ENCODE data around the gene NDUFS8.

Gene NDUFS8

DNA sequence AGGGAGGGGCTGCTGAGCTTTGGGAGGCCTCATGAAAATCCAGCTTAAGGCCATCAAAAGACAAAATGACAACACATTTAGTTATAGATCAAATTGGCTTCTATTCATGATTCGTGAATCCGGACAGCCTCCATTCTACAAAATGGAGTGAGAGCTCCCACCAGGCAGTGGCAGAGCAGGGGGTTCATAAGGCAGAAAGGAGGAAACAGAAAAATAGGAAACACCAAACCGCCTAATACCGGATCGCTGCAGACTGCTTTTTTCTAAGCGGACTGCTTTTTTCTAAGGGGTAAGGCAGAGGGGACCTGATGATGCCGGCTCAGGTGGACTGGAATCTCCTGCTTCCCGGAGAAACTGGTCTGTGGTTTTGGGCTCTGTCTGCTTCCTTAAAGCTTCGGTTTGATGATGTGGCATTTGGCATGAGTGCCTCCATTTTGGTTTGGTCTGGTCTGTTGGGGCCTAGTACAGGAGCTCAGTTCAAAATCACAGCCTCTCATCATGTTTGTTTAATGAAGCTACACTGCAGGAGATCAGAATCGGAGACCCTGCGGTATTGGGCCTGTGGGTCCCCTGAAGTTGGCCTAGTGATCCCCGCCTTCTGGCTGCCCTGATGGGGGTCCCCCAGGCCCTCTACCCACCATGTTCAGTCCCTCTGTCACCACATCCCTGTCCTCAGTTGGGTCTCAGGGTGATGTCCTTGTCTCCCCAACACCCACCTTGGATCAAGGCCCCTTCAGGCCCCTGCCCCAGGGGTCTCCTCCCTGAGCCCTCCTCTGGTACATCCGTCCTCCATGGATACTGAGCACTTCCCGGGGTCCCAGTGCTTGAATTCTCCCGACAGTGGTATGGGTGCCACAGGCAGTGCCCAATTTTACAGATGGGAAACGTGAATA, 19.2 kb upstream of the NDUFS8 start:
- DNase-seq: no peak
- Histone ChIP-seq H2AFZ (ENCODE audit: insufficient read depth, low read length, poor library complexity) (no peak overlapping the region), H3K18ac (ENCODE audit: low read length) (no peak overlapping the region), H3K27me3 (ENCODE audit: insufficient read depth, low read length) (no peaks in the 10 kb centered on the region), H2BK12ac (ENCODE audit: low read length) (peak overlapping the region; percentile 95), H4K12ac (ENCODE audit: low read depth, low read length) (no peak overlapping the region), H3K4me1 (ENCODE audit: control insufficient read depth in 1 of 2, insufficient read depth in 2 of 2, low read length in 2 of 2) (peaks cover 27 to 32% of the 10 kb centered on the region in 2 experiments), H3K4me2 (ENCODE audit: low read length) (no peak overlapping the region), H3K9me3 (ENCODE audit: insufficient read depth, low read depth, low read length) (peaks cover 1% of the 10 kb centered on the region), H2BK120ac (ENCODE audit: insufficient read depth, low read length, poor library complexity) (peak overlapping the region; percentile 95), H3K9ac (ENCODE audit: low read length) (no peak overlapping the region), H3K4ac (ENCODE audit: low read depth, low read length) (no peak overlapping the region), H3K36me3 (ENCODE audit: control insufficient read depth in 1 of 2, insufficient read depth in 2 of 2, low read length in 2 of 2) (no peaks in the 10 kb centered on the region), H2AK5ac (ENCODE audit: low read length) (peak overlapping the region; percentile 88), H3K79me2 (ENCODE audit: control insufficient read depth, insufficient read depth, low read length, poor library complexity) (peaks cover 5% of the 10 kb centered on the region), H3K4me3 (ENCODE audit: low read depth, low read length) (no peak overlapping the region), H4K8ac (ENCODE audit: low read depth, low read length) (no peak overlapping the region), H3K23ac (ENCODE audit: low read length) (no peak overlapping the region), H3K14ac (ENCODE audit: low read length) (peak overlapping the region; percentile 91), H2BK5ac (ENCODE audit: low read depth, low read length, poor library complexity) (no peak overlapping the region), H3K27ac (ENCODE audit: low read depth, low read length) (no peak overlapping the region), H4K91ac (ENCODE audit: low read depth, low read length) (peak overlapping the region; percentile 90), H3K79me1 (ENCODE audit: low read length) (peaks cover 27% of the 10 kb centered on the region)
- no CpG with 5 or more reads among the region's 16 CpGs for WGBS (ENCODE audit: extremely low coverage, insufficient coverage, insufficient read length)

DNA sequence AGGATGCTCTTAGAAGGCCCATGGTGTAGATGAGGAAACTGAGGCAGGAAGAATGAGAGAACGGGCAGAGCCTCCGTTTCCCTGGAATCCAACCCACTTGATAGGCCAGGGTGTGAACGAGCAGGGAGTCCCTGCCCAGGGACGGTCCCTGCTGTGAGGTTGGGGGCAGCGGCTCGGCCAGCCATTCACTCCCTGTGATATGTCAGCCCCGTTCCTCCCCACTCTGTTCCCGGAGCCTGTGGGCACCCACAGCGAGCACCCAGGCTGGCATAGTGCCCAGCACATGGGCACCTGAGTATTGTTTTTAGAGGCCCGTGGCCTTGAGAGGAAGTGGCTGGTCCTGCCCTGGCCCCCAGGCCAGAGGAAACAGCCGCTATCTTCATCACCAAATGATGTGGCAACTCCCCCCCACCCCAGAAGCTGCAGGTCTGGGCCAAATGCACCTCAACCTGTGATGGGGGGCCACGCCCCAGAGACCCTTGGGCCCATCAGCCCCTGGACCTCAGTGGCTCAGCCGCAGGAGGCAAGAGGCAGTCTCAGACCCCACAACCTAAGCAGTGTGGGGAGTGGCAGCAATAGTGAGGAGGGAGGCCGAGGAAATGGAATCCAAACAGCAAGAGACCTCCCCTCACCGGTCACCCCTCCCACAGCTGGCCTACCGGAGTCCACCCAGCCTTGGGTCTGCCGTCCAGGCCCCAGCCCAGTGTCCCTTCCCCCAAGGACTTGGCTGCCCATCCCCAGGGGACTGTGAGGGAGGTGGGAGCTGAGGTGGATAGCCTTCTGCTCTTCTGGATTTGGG, 18.2 kb upstream of the NDUFS8 start:
- Histone ChIP-seq H3K4ac (ENCODE audit: low read depth, low read length) (peak overlapping the region; percentile 56), H3K4me1 (ENCODE audit: control insufficient read depth in 1 of 2, insufficient read depth in 2 of 2, low read length in 2 of 2) (peaks cover 34 to 41% of the 10 kb centered on the region in 2 experiments), H3K23ac (ENCODE audit: low read length) (no peak overlapping the region), H3K79me1 (ENCODE audit: low read length) (peaks cover 30% of the 10 kb centered on the region), H3K9ac (ENCODE audit: low read length) (no peak overlapping the region), H3K9me3 (ENCODE audit: insufficient read depth, low read depth, low read length) (peaks cover 1% of the 10 kb centered on the region), H4K12ac (ENCODE audit: low read depth, low read length) (no peak overlapping the region), H3K14ac (ENCODE audit: low read length) (peak overlapping the region; percentile 91), H2BK12ac (ENCODE audit: low read length) (peak overlapping the region; percentile 95), H3K18ac (ENCODE audit: low read length) (peak overlapping the region; percentile 8), H4K8ac (ENCODE audit: low read depth, low read length) (peak overlapping the region; percentile 75), H3K27ac (ENCODE audit: low read depth, low read length) (no peak overlapping the region), H4K91ac (ENCODE audit: low read depth, low read length) (peak overlapping the region; percentile 90), H3K4me2 (ENCODE audit: low read length) (no peak overlapping the region), H3K27me3 (ENCODE audit: insufficient read depth, low read length) (no peaks in the 10 kb centered on the region), H3K4me3 (ENCODE audit: low read depth, low read length) (no peak overlapping the region), H2BK5ac (ENCODE audit: low read depth, low read length, poor library complexity) (peak overlapping the region; percentile 82), H2AFZ (ENCODE audit: insufficient read depth, low read length, poor library complexity) (no peak overlapping the region), H2AK5ac (ENCODE audit: low read length) (peak overlapping the region; percentile 88), H2BK120ac (ENCODE audit: insufficient read depth, low read length, poor library complexity) (peak overlapping the region; percentile 95), H3K36me3 (ENCODE audit: control insufficient read depth in 1 of 2, insufficient read depth in 2 of 2, low read length in 2 of 2) (no peaks in the 10 kb centered on the region), H3K79me2 (ENCODE audit: control insufficient read depth, insufficient read depth, low read length, poor library complexity) (peaks cover 5% of the 10 kb centered on the region)
- no CpG with 5 or more reads among the region's 17 CpGs for WGBS (ENCODE audit: extremely low coverage, insufficient coverage, insufficient read length)
- no peak for DNase-seq

GRCh38 chr11:68012843-68013610, 17.5 kb upstream of the NDUFS8 start:
- Histone ChIP-seq H3K4ac (ENCODE audit: low read depth, low read length) (peak overlapping the region; percentile 56), H3K4me3 (ENCODE audit: low read depth, low read length) (no peak overlapping the region), H2AFZ (ENCODE audit: insufficient read depth, low read length, poor library complexity) (peak overlapping the region; percentile 56), H2AK5ac (ENCODE audit: low read length) (peak overlapping the region; percentile 90), H3K27ac (ENCODE audit: low read depth, low read length) (peak overlapping the region; percentile 77), H3K4me2 (ENCODE audit: low read length) (peak overlapping the region; percentile 42), H2BK120ac (ENCODE audit: insufficient read depth, low read length, poor library complexity) (peak overlapping the region; percentile 95), H4K91ac (ENCODE audit: low read depth, low read length) (peak overlapping the region; percentile 90), H3K36me3 (ENCODE audit: control insufficient read depth in 1 of 2, insufficient read depth in 2 of 2, low read length in 2 of 2) (no peaks in the 10 kb centered on the region), H3K79me2 (ENCODE audit: control insufficient read depth, insufficient read depth, low read length, poor library complexity) (peaks cover 5% of the 10 kb centered on the region), H3K18ac (ENCODE audit: low read length) (peak overlapping the region; percentile 8), H3K9me3 (ENCODE audit: insufficient read depth, low read depth, low read length) (peaks cover under 1% of the 10 kb centered on the region), H3K79me1 (ENCODE audit: low read length) (peaks cover 33% of the 10 kb centered on the region), H3K9ac (ENCODE audit: low read length) (no peak overlapping the region), H4K12ac (ENCODE audit: low read depth, low read length) (peak overlapping the region; percentile 55), H3K23ac (ENCODE audit: low read length) (no peak overlapping the region), H2BK12ac (ENCODE audit: low read length) (peak overlapping the region; percentile 98), H3K14ac (ENCODE audit: low read length) (peak overlapping the region; percentile 91), H4K8ac (ENCODE audit: low read depth, low read length) (peak overlapping the region; percentile 75), H2BK5ac (ENCODE audit: low read depth, low read length, poor library complexity) (peak overlapping the region; percentile 82), H3K4me1 (ENCODE audit: control insufficient read depth in 1 of 2, insufficient read depth in 2 of 2, low read length in 2 of 2) (peaks cover 37 to 45% of the 10 kb centered on the region in 2 experiments), H3K27me3 (ENCODE audit: insufficient read depth, low read length) (no peaks in the 10 kb centered on the region)
- no CpG with 5 or more reads among the region's 16 CpGs for WGBS (ENCODE audit: extremely low coverage, insufficient coverage, insufficient read length)
- DNase-seq: peak; percentile 86 to 94

All from trophoblast cell (in vitro differentiated cells and primary cell).